Left lung (tissue), 10 donors: ENCODE data around the gene NARS2. TPM values are rescaled to one million over a fixed set of nuclear protein-coding genes. Genes with fewer than 3 reads are reported as not detected.

ENCODE experiments used
- ATAC-seq: fragments of 200-7000 bp; cut with Tn5 transposase; one replicate; pipeline ENCODE4 v1.9.1; 2020; ENCODE audit warnings: moderate library complexity
- DNase-seq, 4 donors: peaks; one replicate each; pipeline ENCODE4 v3.0.0-alpha.2; 2013 to 2020
- H3K27ac ChIP-seq, 2 donors: fragments of 200-600 bp; sonication (generic) in 1 of 2; one replicate each; pipeline versions ENCODE4 v1.5.0 to v1.8.0; 2020 to 2021
- H3K27me3 ChIP-seq, 2 donors: fragments of 200-600 bp; sonication (generic) in 1 of 2; one replicate each; pipeline versions ENCODE4 v1.5.0 to v1.8.0; 2020 to 2021
- H3K36me3 ChIP-seq, 2 donors: fragments of 200-600 bp; sonication (generic) in 1 of 2; one replicate each; pipeline versions ENCODE4 v1.5.0 to v1.8.0; 2020 to 2021
- H3K4me1 ChIP-seq, 2 donors: fragments of 200-600 bp; one replicate each; pipeline ENCODE4 v1.8.0; 2021
- H3K4me3 ChIP-seq, 2 donors: fragments of 200-600 bp; sonication (generic) in 1 of 2; one replicate each; pipeline versions ENCODE4 v1.5.0 to v1.8.0; 2020 to 2021; ENCODE audit warnings: mild to moderate bottlenecking in 1 of 2
- H3K9me3 ChIP-seq, 2 donors: fragments of 200-600 bp; sonication (generic) in 1 of 2; one replicate each; pipeline versions ENCODE4 v1.5.0 to v1.8.0; 2020 to 2021
- intact Hi-C, 2 donors: fragments of 100-400 bp; cut with DNase I; formaldehyde crosslinking; loops; one replicate each; pipeline versions ENCODE4 v1.11.2 to v1.14.2; 2022
- polyA plus RNA-seq, 6 donors: library from polyadenylated mRNA; unstranded; fragments of 120-200 nt; gene quantifications; one replicate each; pipeline ENCODE4 v1.2.1, GENCODE V29; 2013; ENCODE audit not compliant: insufficient read length in 6 of 6
- total RNA-seq, 2 donors: library from RNA; stranded (reverse); fragmentation: NEBNext Ultra II Directional; extraction: Animal tissue kit (Norgen Biotek cat#: 25700); gene quantifications; one replicate each; pipeline ENCODE4 v1.2.1, GENCODE V29; 2021
- TF ChIP-seq, protein P1 (sequence below), 2 donors: fragments of 200-600 bp; sonication (generic) in 1 of 2; IDR thresholded peaks; one replicate each; pipeline versions ENCODE4 v1.5.0 to v1.8.0; 2021; ENCODE audit warnings: antibody characterized with exemption in 2 of 2
- donor health status: DM: no; HTN: yes; CAD: no.
- donor health status: DM: no; HTN: no; CAD: no.

The NARS2 gene
- total and polyA plus RNA-seq, 8 donors = 14.9 to 35.5 (median 28.4) TPM

DNA sequence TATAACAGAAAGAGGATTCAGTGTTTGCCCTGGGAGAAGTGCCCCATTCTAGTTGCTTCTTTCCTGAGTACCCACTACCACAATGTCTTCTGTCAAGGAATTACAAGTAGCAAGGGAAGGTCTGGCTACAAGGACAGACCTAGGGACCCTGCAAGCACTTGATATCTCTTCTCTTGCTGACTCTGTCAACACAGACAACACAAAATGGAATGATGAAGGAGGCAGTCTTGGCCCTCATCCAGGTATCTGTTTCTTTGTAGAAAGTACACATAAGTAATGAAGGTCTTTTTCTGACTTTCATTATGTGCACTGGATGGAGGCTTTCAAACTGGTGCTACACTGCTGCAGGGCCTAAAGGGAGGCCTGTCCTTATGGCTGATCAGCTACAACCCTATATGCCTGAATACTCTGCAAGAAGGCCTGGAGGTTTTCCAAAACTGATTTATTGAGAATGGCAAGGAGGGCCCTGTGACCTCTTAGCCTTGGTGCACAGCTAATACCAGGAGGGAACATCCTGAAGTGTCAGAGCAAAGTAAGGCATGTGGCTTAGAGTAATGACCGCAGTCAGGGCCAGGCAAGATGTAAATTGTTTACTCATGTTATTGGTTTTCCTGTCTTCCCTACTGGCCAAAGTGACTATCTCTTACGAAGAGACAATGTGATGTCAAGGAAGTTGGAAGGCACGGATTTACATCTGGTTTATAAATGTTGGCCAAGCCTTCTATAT lies 188.3 kb downstream of the NARS2 start:
- TF ChIP-seq, protein P1, sequence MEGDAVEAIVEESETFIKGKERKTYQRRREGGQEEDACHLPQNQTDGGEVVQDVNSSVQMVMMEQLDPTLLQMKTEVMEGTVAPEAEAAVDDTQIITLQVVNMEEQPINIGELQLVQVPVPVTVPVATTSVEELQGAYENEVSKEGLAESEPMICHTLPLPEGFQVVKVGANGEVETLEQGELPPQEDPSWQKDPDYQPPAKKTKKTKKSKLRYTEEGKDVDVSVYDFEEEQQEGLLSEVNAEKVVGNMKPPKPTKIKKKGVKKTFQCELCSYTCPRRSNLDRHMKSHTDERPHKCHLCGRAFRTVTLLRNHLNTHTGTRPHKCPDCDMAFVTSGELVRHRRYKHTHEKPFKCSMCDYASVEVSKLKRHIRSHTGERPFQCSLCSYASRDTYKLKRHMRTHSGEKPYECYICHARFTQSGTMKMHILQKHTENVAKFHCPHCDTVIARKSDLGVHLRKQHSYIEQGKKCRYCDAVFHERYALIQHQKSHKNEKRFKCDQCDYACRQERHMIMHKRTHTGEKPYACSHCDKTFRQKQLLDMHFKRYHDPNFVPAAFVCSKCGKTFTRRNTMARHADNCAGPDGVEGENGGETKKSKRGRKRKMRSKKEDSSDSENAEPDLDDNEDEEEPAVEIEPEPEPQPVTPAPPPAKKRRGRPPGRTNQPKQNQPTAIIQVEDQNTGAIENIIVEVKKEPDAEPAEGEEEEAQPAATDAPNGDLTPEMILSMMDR (IDR thresholded peaks at IDR 0.05) = no peak
- DNase-seq (no peak), ATAC-seq (no peak)
- Histone ChIP-seq H3K36me3 (peaks cover 0 to 13% of the 10 kb centered on the region in 2 donors), H3K27ac (no peak overlapping the region), H3K4me3 (no peak overlapping the region), H3K4me1 (peaks cover 0 to 22% of the 10 kb centered on the region in 2 donors), H3K27me3 (no peaks in the 10 kb centered on the region), H3K9me3 (peaks cover 0 to 12% of the 10 kb centered on the region in 2 donors)
- intact Hi-C loops = no loop called here

Other genes with a start within 250 kb of the NARS2 start
- 10 to 100 TPM; 43.8 to 59.6 TPM for gene GAB2, start 157.0 kb downstream of the NARS2 start, total RNA-seq
- gene GAB2, start 157.0 kb downstream of the NARS2 start, polyA plus RNA-seq = 10 to 100 TPM; 18.8 to 20.7 (median 19.4) TPM